Neural cell (in vitro differentiated cells): Measurements from ENCODE around the gene TTC39C. TPM values are rescaled to one million over a fixed set of nuclear protein-coding genes. Genes with fewer than 3 reads are reported as not detected.

ENCODE experiments used
- H2AFZ ChIP-seq: fragments of 200-600, 300-800 bp; sonication (generic), shearing (Covaris generic); 2 replicates; pipeline ENCODE4 v1.6.0; 2014; ENCODE audit warnings: low read depth, mild to moderate bottlenecking, antibody characterized with exemption, low read length, moderate library complexity
- H3F3A ChIP-seq: fragments of 200-600 bp; shearing (Covaris generic); 2 replicates; pipeline ENCODE4 v1.6.1; 2016; ENCODE audit warnings: mild to moderate bottlenecking, moderate library complexity, mixed read lengths, antibody characterized with exemption, low read length; ENCODE audit not compliant: insufficient read depth, poor library complexity, severe bottlenecking
- H3K27ac ChIP-seq: fragments of 200-600, 300-800 bp; sonication (generic), shearing (Covaris generic); 2 replicates; pipeline ENCODE4 v1.5.1; 2014; ENCODE audit warnings: mild to moderate bottlenecking, low read length, moderate library complexity
- H3K27me3 ChIP-seq: fragments of 300-800, 200-600 bp; sonication (generic), shearing (Covaris generic); 2 replicates; pipeline ENCODE4 v1.6.0; 2014; ENCODE audit warnings: mild to moderate bottlenecking, low read depth, low read length, moderate library complexity; ENCODE audit not compliant: insufficient read depth
- H3K36me3 ChIP-seq: fragments of 300-800, 200-600 bp; sonication (generic), shearing (Covaris generic); 2 replicates; pipeline ENCODE4 v1.5.1; 2014; ENCODE audit warnings: mild to moderate bottlenecking, antibody characterized with exemption, low read length, moderate library complexity; ENCODE audit not compliant: insufficient read depth
- H3K4me2 ChIP-seq: fragments of 300-800, 200-600 bp; sonication (generic), shearing (Covaris generic); 2 replicates; pipeline ENCODE4 v1.6.0; 2014; ENCODE audit warnings: mild to moderate bottlenecking, low read length
- H3K4me3 ChIP-seq: fragments of 300-800, 200-600 bp; sonication (generic), shearing (Covaris generic); 2 replicates; pipeline ENCODE4 v1.5.1; 2014; ENCODE audit warnings: mild to moderate bottlenecking, low read length, moderate library complexity
- H3K79me2 ChIP-seq: fragments of 200-600 bp; shearing (Covaris generic); replicated peaks from 2 replicates; pipeline ENCODE4 v1.6.0; 2014; ENCODE audit warnings: mild to moderate bottlenecking, low read length, moderate library complexity; ENCODE audit not compliant: insufficient read depth
- H3K9ac ChIP-seq: fragments of 300-800, 200-600 bp; sonication (generic), shearing (Covaris generic); 2 replicates; pipeline ENCODE4 v1.6.1; 2016; ENCODE audit warnings: mild to moderate bottlenecking, low read length, mixed read lengths
- H3K9me2 ChIP-seq: fragments of 200-600 bp; shearing (Covaris generic); 2 replicates; pipeline ENCODE4 v1.6.1; 2016; ENCODE audit warnings: mild to moderate bottlenecking, low read length, mixed read lengths; ENCODE audit not compliant: insufficient read depth
- H3K9me3 ChIP-seq: fragments of 200-600, 300-800 bp; sonication (generic), shearing (Covaris generic); 2 replicates; pipeline ENCODE4 v1.6.1; 2016; ENCODE audit warnings: mild to moderate bottlenecking, mixed run types, low read length, moderate library complexity, mixed read lengths
- H4K20me1 ChIP-seq: fragments of 200-600 bp; shearing (Covaris generic); 2 replicates; pipeline ENCODE4 v1.6.1; 2016; ENCODE audit warnings: mild to moderate bottlenecking, mixed run types; ENCODE audit not compliant: insufficient read depth
- EP300 ChIP-seq: fragments of 450-650 bp; conservative IDR thresholded peaks from 2 replicates; pipeline ENCODE4 v1.6.1; 2014; ENCODE audit warnings: antibody characterized with exemption, mild to moderate bottlenecking, moderate library complexity; ENCODE audit not compliant: poor library complexity, severe bottlenecking
- EZH2 ChIP-seq: fragments of 200-600, 300-800 bp; shearing (Covaris generic), sonication (generic); IDR thresholded peaks from 2 replicates; pipeline ENCODE4 v1.6.1; 2014; ENCODE audit warnings: antibody characterized with exemption, low read length, borderline replicate concordance, mild to moderate bottlenecking; ENCODE audit not compliant: insufficient read depth, poor library complexity, severe bottlenecking
- MXI1 ChIP-seq: fragments of 450-650 bp; conservative IDR thresholded peaks from 2 replicates; pipeline ENCODE4 v1.6.1; 2014; ENCODE audit warnings: antibody characterized with exemption, mild to moderate bottlenecking; ENCODE audit not compliant: poor library complexity, severe bottlenecking
- POLR2AphosphoS5 ChIP-seq: IDR thresholded peaks from 2 replicates; pipeline ENCODE4 v1.6.1; 2012
- RAD21 ChIP-seq: fragments of 450-650 bp; conservative IDR thresholded peaks from 2 replicates; pipeline ENCODE4 v1.6.1; 2014; ENCODE audit warnings: antibody characterized with exemption, mild to moderate bottlenecking, moderate library complexity
- SMC3 ChIP-seq: fragments of 450-650 bp; conservative IDR thresholded peaks from 2 replicates; pipeline ENCODE4 v1.6.1; 2014; ENCODE audit warnings: antibody characterized with exemption, mild to moderate bottlenecking, moderate library complexity; ENCODE audit not compliant: poor library complexity
- TAF1 ChIP-seq: IDR thresholded peaks from 2 replicates; pipeline ENCODE4 v1.6.1; 2012; ENCODE audit warnings: low read depth
- polyA plus RNA-seq: library from polyadenylated mRNA; depleted of rRNA; stranded (reverse); fragments of >200 nt; gene quantifications from 2 replicates; pipeline ENCODE4 v1.2.3, GENCODE V29; 2014
- TF ChIP-seq, protein P1 (sequence below): fragments of 450-650 bp; IDR thresholded peaks from 2 replicates; pipeline ENCODE4 v1.5.1; 2014; ENCODE audit warnings: antibody characterized with exemption, mild to moderate bottlenecking, moderate library complexity; ENCODE audit not compliant: poor library complexity, severe bottlenecking
- TF ChIP-seq, protein P2 (sequence below): IDR thresholded peaks from 2 replicates; pipeline ENCODE4 v1.6.1; 2012; ENCODE audit warnings: borderline replicate concordance

The TTC39C gene
- polyA plus RNA-seq, 1 donor from 2014 or later: 19.9 TPM

DNA sequence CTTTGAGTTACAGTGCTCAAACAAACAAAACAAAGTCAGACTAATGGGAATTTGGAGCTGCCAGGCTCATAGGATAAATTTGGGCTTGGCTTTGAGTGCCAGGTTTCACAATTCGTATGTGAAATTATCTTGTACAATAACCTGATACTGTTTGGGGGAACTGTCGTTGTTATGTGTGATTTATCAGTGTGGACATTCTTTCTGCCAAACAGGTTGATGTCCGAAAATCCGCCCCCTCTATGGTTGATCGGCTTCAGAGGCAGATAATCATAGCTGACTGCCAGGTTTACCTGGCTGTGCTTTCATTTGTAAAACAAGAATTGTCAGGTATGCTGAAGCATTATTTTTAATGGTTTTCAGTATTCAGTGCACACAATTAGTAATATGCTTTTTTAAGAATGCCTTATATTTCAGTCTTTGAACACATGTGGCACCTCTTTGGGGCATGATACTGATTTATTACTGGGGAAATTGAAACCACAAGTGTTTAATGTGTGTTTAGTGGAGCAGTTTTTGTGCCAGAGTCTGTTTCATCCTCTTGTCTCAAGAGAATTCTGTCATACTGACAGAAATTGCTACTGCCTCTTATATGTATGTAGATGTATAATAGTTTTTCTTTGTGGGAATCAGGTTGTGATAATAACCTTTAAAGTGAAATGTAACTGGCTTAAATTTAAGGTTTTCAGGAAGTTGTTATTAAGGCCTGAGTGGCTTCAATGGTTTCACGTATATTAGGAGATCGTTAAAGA, 54.6 kb downstream of the TTC39C start:
- peak; percentile 76 for TF ChIP-seq EP300
- TF ChIP-seq SMC3: no peak
- no peak for TF ChIP-seq TAF1
- peak; percentile 34 for TF ChIP-seq POLR2AphosphoS5
- TF ChIP-seq, protein P1, sequence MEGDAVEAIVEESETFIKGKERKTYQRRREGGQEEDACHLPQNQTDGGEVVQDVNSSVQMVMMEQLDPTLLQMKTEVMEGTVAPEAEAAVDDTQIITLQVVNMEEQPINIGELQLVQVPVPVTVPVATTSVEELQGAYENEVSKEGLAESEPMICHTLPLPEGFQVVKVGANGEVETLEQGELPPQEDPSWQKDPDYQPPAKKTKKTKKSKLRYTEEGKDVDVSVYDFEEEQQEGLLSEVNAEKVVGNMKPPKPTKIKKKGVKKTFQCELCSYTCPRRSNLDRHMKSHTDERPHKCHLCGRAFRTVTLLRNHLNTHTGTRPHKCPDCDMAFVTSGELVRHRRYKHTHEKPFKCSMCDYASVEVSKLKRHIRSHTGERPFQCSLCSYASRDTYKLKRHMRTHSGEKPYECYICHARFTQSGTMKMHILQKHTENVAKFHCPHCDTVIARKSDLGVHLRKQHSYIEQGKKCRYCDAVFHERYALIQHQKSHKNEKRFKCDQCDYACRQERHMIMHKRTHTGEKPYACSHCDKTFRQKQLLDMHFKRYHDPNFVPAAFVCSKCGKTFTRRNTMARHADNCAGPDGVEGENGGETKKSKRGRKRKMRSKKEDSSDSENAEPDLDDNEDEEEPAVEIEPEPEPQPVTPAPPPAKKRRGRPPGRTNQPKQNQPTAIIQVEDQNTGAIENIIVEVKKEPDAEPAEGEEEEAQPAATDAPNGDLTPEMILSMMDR: no peak
- no peak for TF ChIP-seq RAD21
- no peak for TF ChIP-seq MXI1
- TF ChIP-seq, protein P2, sequence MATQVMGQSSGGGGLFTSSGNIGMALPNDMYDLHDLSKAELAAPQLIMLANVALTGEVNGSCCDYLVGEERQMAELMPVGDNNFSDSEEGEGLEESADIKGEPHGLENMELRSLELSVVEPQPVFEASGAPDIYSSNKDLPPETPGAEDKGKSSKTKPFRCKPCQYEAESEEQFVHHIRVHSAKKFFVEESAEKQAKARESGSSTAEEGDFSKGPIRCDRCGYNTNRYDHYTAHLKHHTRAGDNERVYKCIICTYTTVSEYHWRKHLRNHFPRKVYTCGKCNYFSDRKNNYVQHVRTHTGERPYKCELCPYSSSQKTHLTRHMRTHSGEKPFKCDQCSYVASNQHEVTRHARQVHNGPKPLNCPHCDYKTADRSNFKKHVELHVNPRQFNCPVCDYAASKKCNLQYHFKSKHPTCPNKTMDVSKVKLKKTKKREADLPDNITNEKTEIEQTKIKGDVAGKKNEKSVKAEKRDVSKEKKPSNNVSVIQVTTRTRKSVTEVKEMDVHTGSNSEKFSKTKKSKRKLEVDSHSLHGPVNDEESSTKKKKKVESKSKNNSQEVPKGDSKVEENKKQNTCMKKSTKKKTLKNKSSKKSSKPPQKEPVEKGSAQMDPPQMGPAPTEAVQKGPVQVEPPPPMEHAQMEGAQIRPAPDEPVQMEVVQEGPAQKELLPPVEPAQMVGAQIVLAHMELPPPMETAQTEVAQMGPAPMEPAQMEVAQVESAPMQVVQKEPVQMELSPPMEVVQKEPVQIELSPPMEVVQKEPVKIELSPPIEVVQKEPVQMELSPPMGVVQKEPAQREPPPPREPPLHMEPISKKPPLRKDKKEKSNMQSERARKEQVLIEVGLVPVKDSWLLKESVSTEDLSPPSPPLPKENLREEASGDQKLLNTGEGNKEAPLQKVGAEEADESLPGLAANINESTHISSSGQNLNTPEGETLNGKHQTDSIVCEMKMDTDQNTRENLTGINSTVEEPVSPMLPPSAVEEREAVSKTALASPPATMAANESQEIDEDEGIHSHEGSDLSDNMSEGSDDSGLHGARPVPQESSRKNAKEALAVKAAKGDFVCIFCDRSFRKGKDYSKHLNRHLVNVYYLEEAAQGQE: peak; percentile 12
- no peak for TF ChIP-seq EZH2
- H3K27ac ChIP-seq: peak overlapping the region; percentile 61
- H3K9me2 ChIP-seq: no peaks in the 10 kb centered on the region
- H3K27me3 ChIP-seq: no peaks in the 10 kb centered on the region
- no peaks in the 10 kb centered on the region for H3K79me2 ChIP-seq
- H3K9ac ChIP-seq: peak overlapping the region; percentile 25
- H3K4me3 ChIP-seq: peak overlapping the region; percentile 34
- no peak overlapping the region for H2AFZ ChIP-seq
- peak overlapping the region; percentile 12 for H3K4me2 ChIP-seq
- H3F3A ChIP-seq: no peaks in the 10 kb centered on the region
- H3K9me3 ChIP-seq: no peaks in the 10 kb centered on the region
- no peaks in the 10 kb centered on the region for H4K20me1 ChIP-seq
- no peaks in the 10 kb centered on the region for H3K36me3 ChIP-seq

GRCh38 chr18:24071029-24071428, 56.5 kb downstream of the TTC39C start:
- H3K9ac ChIP-seq: no peak overlapping the region
- no peaks in the 10 kb centered on the region for H3F3A ChIP-seq
- H3K36me3 ChIP-seq: no peaks in the 10 kb centered on the region
- TF ChIP-seq POLR2AphosphoS5: no peak
- TF ChIP-seq EP300: no peak
- no peak for TF ChIP-seq EZH2
- TF ChIP-seq TAF1: no peak
- no peak for TF ChIP-seq MXI1
- no peak for TF ChIP-seq RAD21
- TF ChIP-seq, protein P2: no peak
- TF ChIP-seq SMC3: no peak
- TF ChIP-seq, protein P1: no peak
- H3K4me3 ChIP-seq: no peak overlapping the region
- no peaks in the 10 kb centered on the region for H3K27me3 ChIP-seq
- no peak overlapping the region for H3K27ac ChIP-seq
- no peaks in the 10 kb centered on the region for H3K9me2 ChIP-seq
- H3K9me3 ChIP-seq: no peaks in the 10 kb centered on the region
- H3K79me2 ChIP-seq: no peaks in the 10 kb centered on the region
- no peaks in the 10 kb centered on the region for H4K20me1 ChIP-seq
- no peak overlapping the region for H3K4me2 ChIP-seq
- H2AFZ ChIP-seq: no peak overlapping the region
